Dermis blood vessel endothelial cell (primary cell): ENCODE measurements around the gene BTBD16. TPM values are rescaled to one million over a fixed set of nuclear protein-coding genes. Genes with fewer than 3 reads are reported as not detected.

ENCODE experiments used
- DNase-seq: peaks from one replicate; pipeline ENCODE4 v3.0.0; 2010
- total RNA-seq: library from RNA; depleted of rRNA; stranded (reverse); fragments of >200 nt; gene quantifications from 2 replicates; pipeline ENCODE4 v1.2.3, GENCODE V29; 2014

BTBD16 gene
- total RNA-seq, 1 donor from 2014 or later, result not detected

- peak; percentile 28 for DNase-seq
These were observed 104.6 kb downstream of the BTBD16 start for GRCh38 chr10:122375679-122376160.

GRCh38 chr10:122376364-122376961 is 105.4 kb downstream of the BTBD16 start:
- DNase-seq, result peak; percentile 64

- DNase-seq, result no peak
These were observed 107.9 kb downstream of the BTBD16 start for GRCh38 chr10:122379041-122379440.

GRCh38 chr10:122379537-122379936 is 108.4 kb downstream of the BTBD16 start:
- DNase-seq, result no peak

- no peak for DNase-seq
These were observed 109.6 kb downstream of the BTBD16 start for GRCh38 chr10:122380703-122381102.

- DNase-seq, result no peak
These were observed 110.6 kb downstream of the BTBD16 start for GRCh38 chr10:122381680-122382079.

GRCh38 chr10:122386514-122386913 is 115.4 kb downstream of the BTBD16 start:
- no peak for DNase-seq

- no peak for DNase-seq
These were observed 116.5 kb downstream of the BTBD16 start for GRCh38 chr10:122387572-122387971.

Other genes with a start within 250 kb of the BTBD16 start
- 44.5 and 52.1 TPM in 2 replicates for gene PLEKHA1, start 103.4 kb downstream of the BTBD16 start, total RNA-seq
- gene ARMS2, start 183.4 kb downstream of the BTBD16 start, total RNA-seq, result not detected in 2 replicates
- 54.7 and 117 TPM in 2 replicates for gene HTRA1, start 190.3 kb downstream of the BTBD16 start, total RNA-seq